HT1080 (cell line): ENCODE results near the gene ABHD1. TPM values are rescaled to one million over a fixed set of nuclear protein-coding genes. Genes with fewer than 3 reads are reported as not detected.
"Not testable (repeated sequence)": the region's sequence is repeated elsewhere in the genome, so short reads cannot be mapped to it uniquely, and the experiment has no call there.

ENCODE experiments used
- DNase-seq: peaks from one replicate; pipeline ENCODE4 v3.0.0-alpha.2; 2015; ENCODE audit warnings: low read depth
- total RNA-seq: library from RNA; depleted of rRNA; stranded (reverse); fragments of >200 nt; shearing (Covaris generic); gene quantifications from 2 replicates; pipeline ENCODE4 v1.2.3, GENCODE V29; 2014; rRNA removed

The ABHD1 gene
- total RNA-seq, 1 experiment from 2014 or later = not detected

- no peak for DNase-seq
Measured at GRCh38 chr2:27164960-27165763, 41.5 kb downstream of the ABHD1 start.

GRCh38 chr2:27170581-27171337 lies 47.1 kb downstream of the ABHD1 start:
- DNase-seq = no peak

GRCh38 chr2:27171351-27171848 lies 47.8 kb downstream of the ABHD1 start:
- no peak for DNase-seq

GRCh38 chr2:27174638-27175037 lies 51.0 kb downstream of the ABHD1 start:
- peak; percentile 10 for DNase-seq

- DNase-seq = no peak
Measured at GRCh38 chr2:27175330-27175729, 51.7 kb downstream of the ABHD1 start.

GRCh38 chr2:27175781-27176180 lies 52.2 kb downstream of the ABHD1 start:
- not testable (repeated sequence) for DNase-seq

- no peak for DNase-seq
Measured at GRCh38 chr2:27177441-27178351, 54.1 kb downstream of the ABHD1 start.

GRCh38 chr2:27178469-27178868 lies 54.9 kb downstream of the ABHD1 start:
- no peak for DNase-seq

- DNase-seq = no peak
Measured at GRCh38 chr2:27179344-27180000, 55.9 kb downstream of the ABHD1 start.

Other genes starting within 250 kb of the ABHD1 start
- 2.8 and 5.4 TPM in 2 replicates for gene MAPRE3, start 153.2 kb upstream of the ABHD1 start, total RNA-seq
- 34.1 and 46.9 TPM in 2 replicates for gene TMEM214, start 90.8 kb upstream of the ABHD1 start, total RNA-seq
- gene AGBL5, start 72.1 kb upstream of the ABHD1 start, total RNA-seq = 20.6 and 26.6 TPM in 2 replicates
- gene OST4, start 52.2 kb upstream of the ABHD1 start, total RNA-seq = 249 and 313 TPM in 2 replicates
- 0.45 and 1.1 TPM in 2 replicates for gene EMILIN1, start 45.2 kb upstream of the ABHD1 start, total RNA-seq
- gene KHK, start 37.0 kb upstream of the ABHD1 start, total RNA-seq = 5.7 and 5.9 TPM in 2 replicates
- gene CGREF1, start 4.7 kb upstream of the ABHD1 start, total RNA-seq = 0.13 and 0.26 TPM in 2 replicates
- gene PREB, start 10.8 kb downstream of the ABHD1 start, total RNA-seq = 66.4 and 75.8 TPM in 2 replicates
- not detected in 2 replicates for gene PRR30, start 15.6 kb downstream of the ABHD1 start, total RNA-seq
- gene TCF23, start 25.2 kb downstream of the ABHD1 start, total RNA-seq = not detected in 2 replicates
- 124 and 132 TPM in 2 replicates for gene ATRAID, start 88.2 kb downstream of the ABHD1 start, total RNA-seq
- gene SLC5A6, start 88.5 kb downstream of the ABHD1 start, total RNA-seq = 77.9 and 82.0 TPM in 2 replicates
- 52.9 and 54.0 TPM in 2 replicates for gene CAD, start 93.6 kb downstream of the ABHD1 start, total RNA-seq
- 5.0 and 13.5 TPM in 2 replicates for gene SLC30A3, start 139.2 kb downstream of the ABHD1 start, total RNA-seq
- not detected in 2 replicates for gene DNAJC5G, start 151.6 kb downstream of the ABHD1 start, total RNA-seq
- gene TRIM54, start 158.6 kb downstream of the ABHD1 start, total RNA-seq = 0.13 and 1.2 TPM in 2 replicates
- 9.3 and 12.6 TPM in 2 replicates for gene UCN, start 184.6 kb downstream of the ABHD1 start, total RNA-seq
- gene MPV17, start 199.3 kb downstream of the ABHD1 start, total RNA-seq = 80.7 and 81.5 TPM in 2 replicates
- 52.9 and 72.5 TPM in 2 replicates for gene GTF3C2, start 232.9 kb downstream of the ABHD1 start, total RNA-seq
- 29.8 and 42.1 TPM in 2 replicates for gene EIF2B4, start 246.5 kb downstream of the ABHD1 start, total RNA-seq
- 122 and 140 TPM in 2 replicates for gene SNX17, start 246.8 kb downstream of the ABHD1 start, total RNA-seq